Hematopoietic multipotent progenitor cell treated with erythropoietin and hydrocortisone succinate and interleukin-3 and kit ligand, for 17 days (in vitro differentiated cells): Measurements from ENCODE around the gene FAM168B.

Experiments used
- DNase-seq: peaks from one replicate; pipeline ENCODE4 v3.0.0-alpha.2; 2015; ENCODE audit warnings: low spot score

The FAM168B gene

DNA sequence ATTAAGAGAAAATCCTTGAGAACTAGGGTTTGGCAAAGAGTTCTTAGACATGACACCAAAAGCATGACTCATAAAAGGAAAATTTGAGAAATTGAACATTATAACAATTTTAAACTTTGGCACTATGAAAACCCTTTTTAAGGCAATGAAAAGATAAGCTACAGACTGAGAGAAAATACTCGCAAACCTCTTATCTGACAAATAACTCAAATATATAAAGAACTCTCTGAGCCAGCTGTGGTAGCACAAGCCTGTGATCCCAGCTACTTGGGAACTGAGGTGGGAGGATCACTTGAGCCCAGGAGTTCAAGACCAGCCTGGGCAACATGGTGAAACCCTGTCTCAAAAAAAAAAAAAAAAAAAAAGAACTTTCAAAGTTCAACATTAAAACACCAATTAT lies 70.5 kb downstream of the FAM168B start:
- no peak for DNase-seq

DNA sequence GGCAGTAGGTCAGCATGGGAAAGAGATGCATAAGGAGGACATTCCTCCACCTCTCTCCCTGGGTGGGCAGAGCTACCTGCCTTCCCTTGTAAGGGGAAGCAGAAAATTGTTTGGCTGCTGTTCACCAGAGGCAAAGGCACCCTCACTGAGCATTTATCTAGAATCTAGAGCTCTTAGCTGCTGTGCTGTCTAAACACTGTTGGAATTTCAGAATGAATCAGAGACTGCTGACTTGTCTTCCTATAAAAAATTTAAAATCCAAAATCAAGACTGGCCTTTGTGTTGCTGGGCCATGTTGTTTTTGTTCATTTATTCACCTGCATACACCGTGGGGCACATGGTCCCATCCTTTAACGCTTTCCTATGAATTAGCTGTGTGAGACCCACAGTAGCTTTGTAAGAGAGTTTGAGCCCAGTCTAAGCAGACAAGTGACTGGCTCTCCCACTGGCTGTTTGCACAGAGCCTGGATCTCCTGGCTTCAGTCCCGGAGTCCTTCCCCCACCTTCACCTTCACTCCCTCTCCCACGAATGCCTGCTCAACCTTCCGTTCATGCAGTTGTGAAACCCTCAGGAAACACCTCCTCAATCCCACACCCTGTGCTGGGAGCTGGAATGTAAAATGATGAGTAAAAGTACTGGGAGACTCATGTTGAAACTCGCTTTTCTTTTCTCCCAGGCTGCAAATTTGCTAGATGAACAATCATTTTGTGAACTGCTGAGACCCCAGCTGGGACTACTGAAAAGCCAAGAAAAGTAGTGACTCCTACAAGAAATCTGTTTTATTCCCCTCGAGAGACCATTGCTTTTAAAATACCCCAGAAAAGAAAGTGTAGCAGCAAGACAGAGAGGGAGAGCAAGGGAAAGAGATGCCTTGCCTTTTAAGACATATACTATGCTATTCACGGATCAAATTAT lies 76.2 kb downstream of the FAM168B start:
- no peak for DNase-seq

DNA sequence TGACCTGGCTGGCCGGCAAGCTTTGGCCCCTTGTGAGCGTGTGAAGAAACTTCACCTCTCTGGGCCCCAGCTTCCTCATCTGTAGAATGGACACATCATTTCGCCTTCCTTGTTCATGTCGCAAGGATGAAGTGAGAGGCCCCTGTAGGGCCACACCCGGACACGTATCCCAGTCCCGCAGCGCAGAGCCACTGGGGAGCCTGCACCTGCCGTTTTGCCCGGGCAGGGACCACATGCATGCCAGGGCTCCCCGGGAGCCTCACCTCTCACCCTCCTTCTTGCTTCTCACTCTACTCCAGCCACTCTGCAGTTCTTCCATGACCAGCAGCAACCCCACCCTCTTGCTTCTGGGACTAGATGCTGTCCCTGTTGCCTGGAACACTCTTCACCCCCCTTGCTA lies 77.5 kb downstream of the FAM168B start:
- no peak for DNase-seq

DNA sequence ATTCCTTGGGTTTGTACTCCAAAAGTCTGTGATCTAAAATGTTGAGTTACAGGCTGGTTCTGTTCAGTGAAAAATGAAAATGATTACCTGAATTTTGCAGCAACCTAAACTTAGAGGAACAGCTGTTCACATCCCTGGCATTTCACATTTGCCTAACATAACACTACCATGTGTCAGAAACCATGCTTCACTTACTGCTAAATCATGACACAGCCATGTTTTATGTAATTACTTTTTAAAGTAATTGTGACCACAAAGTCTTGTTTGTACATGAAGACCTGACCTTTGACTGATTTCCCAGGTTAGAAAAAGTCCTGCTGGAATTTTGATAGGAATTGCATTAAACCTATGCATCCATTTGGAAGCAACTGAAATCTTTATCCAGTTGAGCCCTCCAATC lies 79.1 kb downstream of the FAM168B start:
- no peak for DNase-seq

DNA sequence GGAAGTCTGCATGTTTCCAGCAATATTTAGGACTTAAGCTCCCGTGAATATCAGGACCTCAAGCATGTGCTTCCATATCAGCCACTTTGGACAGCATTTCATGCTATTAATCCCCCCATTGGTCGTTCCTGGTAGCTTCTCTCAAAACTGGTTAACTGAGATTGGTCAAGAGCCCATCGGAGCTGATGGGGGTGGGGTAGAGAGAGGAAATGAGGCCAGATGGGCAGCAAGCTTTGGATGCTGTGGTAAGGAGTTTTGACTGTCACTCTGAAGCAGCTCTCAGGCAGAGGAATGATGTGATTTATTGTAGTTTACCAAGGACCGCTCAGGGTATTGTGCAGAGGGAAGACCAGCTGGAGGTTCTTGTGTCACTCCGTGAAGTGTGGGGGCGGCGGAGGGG lies 81.8 kb downstream of the FAM168B start:
- no peak for DNase-seq

DNA sequence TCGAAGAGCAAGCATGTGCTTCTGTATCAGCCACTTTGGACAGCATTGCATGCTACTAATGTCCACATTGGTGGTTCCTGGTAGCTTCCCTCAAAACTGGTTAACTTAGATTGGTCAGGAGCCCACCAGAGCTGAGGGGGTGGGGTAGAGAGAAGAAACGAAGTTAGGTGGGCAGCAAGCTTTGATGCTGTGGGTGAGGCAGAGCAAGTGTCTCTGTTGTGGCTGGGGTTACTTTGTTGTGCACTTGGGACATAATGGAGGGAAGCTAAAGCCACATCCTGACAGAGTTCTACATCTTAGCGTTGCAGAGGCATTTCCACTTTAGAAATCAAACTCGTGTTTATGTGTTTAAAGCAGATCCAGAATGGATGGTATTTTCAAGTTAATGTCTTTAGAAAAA lies 82.7 kb downstream of the FAM168B start:
- no peak for DNase-seq

DNA sequence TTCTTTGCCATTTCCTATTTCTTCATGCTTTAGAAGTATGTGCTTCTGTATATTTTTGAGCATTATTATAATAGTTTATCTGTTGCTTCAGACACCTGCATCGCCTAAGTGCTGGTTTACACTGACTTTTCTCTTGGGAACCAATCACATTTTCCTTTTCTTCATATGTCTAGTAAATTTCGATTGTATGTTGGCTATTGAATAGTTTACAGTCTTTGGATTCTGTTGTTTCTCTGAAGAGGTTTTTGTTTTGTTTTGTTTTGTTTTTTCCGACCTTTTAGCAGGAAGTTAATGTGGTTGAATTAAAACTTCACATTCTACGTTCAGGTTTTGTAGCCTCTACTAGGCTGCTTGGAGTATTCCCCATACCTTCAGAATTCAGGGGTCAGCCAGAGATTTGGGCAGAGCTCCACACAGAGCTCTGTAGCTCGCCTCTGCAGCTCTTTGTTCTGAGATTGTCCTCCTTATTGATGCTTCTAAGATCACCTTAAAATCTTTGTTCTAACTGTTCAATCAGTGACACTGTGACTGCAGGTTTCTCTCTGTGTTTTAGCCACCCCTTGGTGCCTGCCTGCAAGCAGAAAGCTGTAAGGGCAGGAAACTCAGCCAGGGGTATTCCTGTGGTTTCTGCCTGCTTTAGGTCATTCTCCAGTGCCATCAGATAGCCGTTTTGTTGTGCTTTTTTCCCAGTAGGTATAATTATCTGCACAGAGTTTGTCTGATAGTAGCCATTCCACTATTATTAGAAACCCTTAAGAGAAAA lies 83.4 kb downstream of the FAM168B start:
- DNase-seq: no peak

DNA sequence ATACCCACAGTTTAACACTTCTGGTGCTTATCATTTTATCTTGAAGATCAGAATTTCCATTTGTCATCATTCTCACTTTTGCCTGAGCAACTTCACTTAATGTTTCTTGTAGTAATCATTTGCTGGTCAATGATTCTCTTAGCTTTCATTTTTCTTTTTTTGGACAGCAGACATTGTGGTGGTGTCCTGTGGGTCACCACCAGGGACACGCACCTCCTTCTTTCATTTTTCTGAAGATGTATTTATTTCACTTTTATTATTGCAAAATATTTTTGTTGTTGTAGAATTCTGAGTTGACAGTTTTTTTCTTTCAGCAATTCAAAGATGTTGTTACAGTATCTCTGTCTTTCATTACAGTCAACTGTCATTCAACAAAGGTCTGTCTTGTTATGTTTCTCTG lies 84.3 kb downstream of the FAM168B start:
- DNase-seq: no peak

DNA sequence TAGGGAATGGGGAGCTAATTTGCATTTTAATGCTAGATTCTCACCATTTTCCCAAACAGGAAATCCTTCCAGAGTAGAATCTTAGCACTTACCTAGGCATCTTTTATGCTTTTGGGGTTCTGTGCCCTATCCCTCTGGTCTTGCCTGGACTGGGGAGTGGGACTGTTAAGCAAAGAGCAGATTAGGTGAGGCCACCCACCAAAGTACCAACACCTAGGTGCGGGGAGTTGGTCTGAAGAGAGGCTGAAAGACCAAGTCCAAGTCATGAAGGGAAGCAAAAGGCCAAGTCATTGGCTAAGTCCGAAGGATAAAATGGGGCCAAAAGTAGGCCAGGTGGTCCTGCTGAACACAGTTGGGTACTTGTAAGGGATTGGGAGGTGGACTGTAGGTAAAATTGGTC lies 86.7 kb downstream of the FAM168B start:
- no peak for DNase-seq

DNA sequence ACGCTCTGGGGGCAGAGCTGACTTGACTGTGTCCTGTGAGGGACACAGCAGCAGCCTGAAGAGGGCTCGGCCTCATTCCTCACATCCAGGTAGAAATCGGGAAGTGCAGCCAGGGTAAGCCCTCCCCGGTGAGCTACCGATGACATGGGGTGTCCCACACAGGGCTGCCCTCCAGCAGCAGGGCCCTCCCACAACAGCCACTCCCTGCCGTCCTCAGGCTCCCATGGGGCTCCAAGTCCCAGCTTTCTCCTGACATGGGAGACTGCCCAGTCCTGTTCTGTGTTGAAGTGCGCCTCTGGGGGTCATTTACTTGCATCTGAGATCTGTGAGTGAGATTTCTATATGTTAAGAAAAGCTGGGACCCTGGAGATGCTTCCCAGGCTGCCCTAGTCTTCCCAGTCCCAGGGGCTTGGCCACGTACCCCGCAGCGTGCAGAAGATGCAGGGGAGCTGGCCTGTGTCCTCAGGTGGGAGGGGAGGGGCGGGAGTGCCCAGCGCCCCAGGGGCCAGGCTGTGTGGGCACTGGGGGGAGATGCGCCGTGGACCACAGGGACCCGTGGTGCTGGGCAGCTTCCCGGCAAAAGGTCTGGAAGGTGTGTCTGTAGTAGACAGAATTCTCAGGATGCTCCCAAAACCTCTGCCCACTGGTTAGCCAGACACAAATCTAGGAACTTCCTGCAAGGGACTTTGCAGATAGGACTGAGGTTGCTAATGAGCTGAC lies 87.9 kb downstream of the FAM168B start:
- no peak for DNase-seq

DNA sequence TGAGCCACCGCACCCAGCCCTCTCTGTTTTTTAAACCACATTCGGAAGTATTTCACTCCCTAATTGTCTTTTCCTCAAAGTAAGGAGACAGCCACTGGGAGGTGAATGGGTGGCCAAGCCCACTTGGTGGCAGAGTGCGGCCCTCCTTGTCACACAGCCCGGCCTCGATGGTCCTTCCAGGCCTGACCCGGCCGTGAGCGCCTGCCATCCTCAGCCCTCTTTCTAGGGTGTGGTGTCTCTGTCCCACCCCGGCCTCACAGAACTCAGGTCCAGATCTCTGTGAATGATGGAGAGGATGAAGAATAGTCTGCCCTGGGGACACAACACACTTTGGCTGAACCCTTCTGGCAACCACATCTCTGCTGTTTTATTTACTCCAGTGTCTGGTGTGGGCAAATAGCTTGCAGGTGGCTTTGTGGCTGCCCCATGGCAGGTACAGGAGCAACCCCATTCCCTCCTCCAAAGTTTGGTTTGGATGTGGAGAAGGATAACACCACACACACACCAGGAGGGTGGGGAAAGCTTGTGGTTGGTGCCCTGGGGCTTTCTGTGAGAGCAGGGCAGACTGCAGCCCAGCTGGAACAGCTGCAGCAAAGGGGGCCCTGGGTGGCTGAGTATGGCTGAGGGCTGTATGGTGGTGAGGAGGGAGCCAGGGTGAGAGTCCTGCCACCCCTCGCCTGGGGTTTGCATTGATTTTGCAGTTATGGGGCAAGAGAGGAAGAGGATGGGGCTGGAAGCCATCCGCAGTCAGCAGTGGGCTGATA lies 88.6 kb downstream of the FAM168B start:
- no peak for DNase-seq

DNA sequence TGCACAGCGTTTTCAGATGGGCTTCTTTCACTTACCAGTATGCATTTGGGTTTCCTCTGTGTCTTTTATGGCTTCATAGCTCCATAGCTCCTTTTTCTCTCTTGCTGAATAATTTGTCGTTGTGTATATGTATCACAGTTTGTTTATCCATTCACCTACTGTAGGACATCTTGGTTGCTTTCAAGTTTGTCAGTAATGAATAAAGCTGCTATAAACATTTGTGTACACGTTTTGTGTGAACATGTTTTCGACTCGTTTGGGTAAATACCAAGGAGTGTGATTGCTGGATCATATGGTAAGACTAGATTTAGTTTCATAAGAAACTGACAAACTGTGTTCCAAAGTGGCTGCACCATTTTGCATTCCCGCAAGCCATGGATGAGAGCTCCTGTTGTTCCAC lies 94.7 kb downstream of the FAM168B start:
- no peak for DNase-seq
